Measurements from ENCODE around the gene RECQL. TPM values are rescaled to one million over a fixed set of nuclear protein-coding genes. Genes with fewer than 3 reads are reported as not detected.
A peak's percentile ranks its signal among the peaks of the same experiment; 100 is the strongest.

The RECQL gene
- total and polyA plus RNA-seq, 9 of the 15 experiments (the other 6 are each of a cell fraction or from before 2014, with no cell fraction given), result 22.2 to 44.7 (median 28.5) TPM

DNA sequence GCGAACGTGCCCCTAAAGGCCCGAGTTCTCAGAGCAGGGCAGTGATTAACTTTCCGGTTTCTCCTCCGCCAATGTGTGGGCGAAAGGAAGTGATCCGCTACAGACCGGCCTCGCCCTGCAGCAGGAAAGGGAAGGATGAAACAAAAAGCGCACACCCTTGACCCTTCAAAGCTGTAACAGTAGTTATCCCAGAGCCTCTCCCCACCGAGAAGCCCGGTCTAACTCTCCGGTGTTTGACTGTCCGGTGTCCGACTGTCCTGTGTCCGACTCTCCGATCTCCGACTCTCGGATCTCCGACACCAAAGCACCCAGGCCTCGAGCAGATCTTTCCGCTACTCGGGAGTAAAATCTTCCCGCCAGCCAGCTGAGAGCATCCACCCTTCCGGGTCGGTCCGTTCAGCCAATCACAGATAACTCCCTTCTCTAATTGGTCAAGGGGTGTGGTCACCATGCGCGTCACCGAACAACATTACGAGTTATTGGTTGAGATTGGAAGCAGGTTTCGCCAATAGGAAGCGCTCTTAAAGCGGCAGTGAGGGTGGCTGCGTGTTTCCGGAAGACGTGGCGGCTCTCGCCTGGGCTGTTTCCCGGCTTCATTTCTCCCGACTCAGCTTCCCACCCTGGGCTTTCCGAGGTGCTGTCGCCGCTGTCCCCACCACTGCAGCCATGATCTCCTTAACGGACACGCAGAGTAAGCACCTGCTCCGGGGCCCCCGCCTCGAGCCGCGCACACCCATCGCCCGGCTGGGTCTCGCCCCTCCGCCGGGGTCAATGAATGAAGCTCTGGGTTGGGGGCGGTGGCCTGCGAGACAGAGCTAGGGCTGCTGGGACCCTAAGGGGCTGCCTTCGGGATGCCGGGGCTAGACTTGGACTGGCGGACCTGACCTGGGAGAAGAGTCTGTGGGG lies at the start of gene RECQL, which contains the start of gene GOLT1B (continued):
- TF ChIP-seq, protein P1, sequence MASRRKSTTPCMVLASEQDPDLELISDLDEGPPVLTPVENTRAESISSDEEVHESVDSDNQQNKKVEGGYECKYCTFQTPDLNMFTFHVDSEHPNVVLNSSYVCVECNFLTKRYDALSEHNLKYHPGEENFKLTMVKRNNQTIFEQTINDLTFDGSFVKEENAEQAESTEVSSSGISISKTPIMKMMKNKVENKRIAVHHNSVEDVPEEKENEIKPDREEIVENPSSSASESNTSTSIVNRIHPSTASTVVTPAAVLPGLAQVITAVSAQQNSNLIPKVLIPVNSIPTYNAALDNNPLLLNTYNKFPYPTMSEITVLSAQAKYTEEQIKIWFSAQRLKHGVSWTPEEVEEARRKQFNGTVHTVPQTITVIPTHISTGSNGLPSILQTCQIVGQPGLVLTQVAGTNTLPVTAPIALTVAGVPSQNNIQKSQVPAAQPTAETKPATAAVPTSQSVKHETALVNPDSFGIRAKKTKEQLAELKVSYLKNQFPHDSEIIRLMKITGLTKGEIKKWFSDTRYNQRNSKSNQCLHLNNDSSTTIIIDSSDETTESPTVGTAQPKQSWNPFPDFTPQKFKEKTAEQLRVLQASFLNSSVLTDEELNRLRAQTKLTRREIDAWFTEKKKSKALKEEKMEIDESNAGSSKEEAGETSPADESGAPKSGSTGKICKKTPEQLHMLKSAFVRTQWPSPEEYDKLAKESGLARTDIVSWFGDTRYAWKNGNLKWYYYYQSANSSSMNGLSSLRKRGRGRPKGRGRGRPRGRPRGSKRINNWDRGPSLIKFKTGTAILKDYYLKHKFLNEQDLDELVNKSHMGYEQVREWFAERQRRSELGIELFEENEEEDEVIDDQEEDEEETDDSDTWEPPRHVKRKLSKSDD (conservative IDR thresholded peaks at IDR 0.05; ENCODE audit: low read length), result no peak
- TF ChIP-seq GATAD2B (IDR thresholded peaks at IDR 0.05; ENCODE audit: borderline replicate concordance) (0 out of 2 replicates have a peak, but pooled peaks have one; percentile 36), HNRNPUL1 (IDR thresholded peaks at IDR 0.05; ENCODE audit: low read length) (no peak), GABPB1 (CRISPR knock-in tag; IDR thresholded peaks at IDR 0.05) (peak; percentile 71), NR3C1 (CRISPR knock-in tag; IDR thresholded peaks at IDR 0.05) (no peak), L3MBTL2 (IDR thresholded peaks at IDR 0.05) (peak; percentile 94), ETV6 (IDR thresholded peaks at IDR 0.05; ENCODE audit: borderline replicate concordance in 1 of 2, low read depth in 2 of 2, low read length in 1 of 2) (peak in 1 of 2 experiments; percentile 66; a peak in 1 of 4 replicates), ETV6 (CRISPR knock-in tag; IDR thresholded peaks at IDR 0.05; ENCODE audit: borderline replicate concordance) (no peak), NR2C2 (CRISPR knock-in tag; IDR thresholded peaks at IDR 0.05) (no peak), NR2C2 (tag; IDR thresholded peaks at IDR 0.05) (peak; percentile 86), NR2C1 (IDR thresholded peaks at IDR 0.05) (peak; percentile 38; the same call in 1 of the 2 replicates), NR2C1 (tag; IDR thresholded peaks at IDR 0.05) (0 out of 2 replicates have a peak, but pooled peaks have one; percentile 34), EGR1 (conservative IDR thresholded peaks at IDR 0.05) (peak; percentile 83), TBL1XR1 (IDR thresholded peaks at IDR 0.05; ENCODE audit: low read length in 2 of 2) (no peak), ATF7 (IDR thresholded peaks at IDR 0.05) (peak; percentile 70; the same call in 1 of the 2 replicates), SIN3A (IDR thresholded peaks at IDR 0.05; ENCODE audit: borderline replicate concordance in 2 of 2, control insufficient read depth in 1 of 2, low read depth in 2 of 2, low read length in 2 of 2) (peak; percentile 94 to 96; a peak in 3 of 4 replicates), NR1H2 (CRISPR knock-in tag; IDR thresholded peaks at IDR 0.05) (no peak)
- TF ChIP-seq, protein P2, sequence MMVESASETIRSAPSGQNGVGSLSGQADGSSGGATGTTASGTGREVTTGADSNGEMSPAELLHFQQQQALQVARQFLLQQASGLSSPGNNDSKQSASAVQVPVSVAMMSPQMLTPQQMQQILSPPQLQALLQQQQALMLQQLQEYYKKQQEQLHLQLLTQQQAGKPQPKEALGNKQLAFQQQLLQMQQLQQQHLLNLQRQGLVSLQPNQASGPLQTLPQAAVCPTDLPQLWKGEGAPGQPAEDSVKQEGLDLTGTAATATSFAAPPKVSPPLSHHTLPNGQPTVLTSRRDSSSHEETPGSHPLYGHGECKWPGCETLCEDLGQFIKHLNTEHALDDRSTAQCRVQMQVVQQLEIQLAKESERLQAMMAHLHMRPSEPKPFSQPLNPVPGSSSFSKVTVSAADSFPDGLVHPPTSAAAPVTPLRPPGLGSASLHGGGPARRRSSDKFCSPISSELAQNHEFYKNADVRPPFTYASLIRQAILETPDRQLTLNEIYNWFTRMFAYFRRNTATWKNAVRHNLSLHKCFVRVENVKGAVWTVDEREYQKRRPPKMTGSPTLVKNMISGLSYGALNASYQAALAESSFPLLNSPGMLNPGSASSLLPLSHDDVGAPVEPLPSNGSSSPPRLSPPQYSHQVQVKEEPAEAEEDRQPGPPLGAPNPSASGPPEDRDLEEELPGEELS (CRISPR knock-in tag; IDR thresholded peaks at IDR 0.05; ENCODE audit: borderline replicate concordance), result no peak
- TF ChIP-seq, protein P3, sequence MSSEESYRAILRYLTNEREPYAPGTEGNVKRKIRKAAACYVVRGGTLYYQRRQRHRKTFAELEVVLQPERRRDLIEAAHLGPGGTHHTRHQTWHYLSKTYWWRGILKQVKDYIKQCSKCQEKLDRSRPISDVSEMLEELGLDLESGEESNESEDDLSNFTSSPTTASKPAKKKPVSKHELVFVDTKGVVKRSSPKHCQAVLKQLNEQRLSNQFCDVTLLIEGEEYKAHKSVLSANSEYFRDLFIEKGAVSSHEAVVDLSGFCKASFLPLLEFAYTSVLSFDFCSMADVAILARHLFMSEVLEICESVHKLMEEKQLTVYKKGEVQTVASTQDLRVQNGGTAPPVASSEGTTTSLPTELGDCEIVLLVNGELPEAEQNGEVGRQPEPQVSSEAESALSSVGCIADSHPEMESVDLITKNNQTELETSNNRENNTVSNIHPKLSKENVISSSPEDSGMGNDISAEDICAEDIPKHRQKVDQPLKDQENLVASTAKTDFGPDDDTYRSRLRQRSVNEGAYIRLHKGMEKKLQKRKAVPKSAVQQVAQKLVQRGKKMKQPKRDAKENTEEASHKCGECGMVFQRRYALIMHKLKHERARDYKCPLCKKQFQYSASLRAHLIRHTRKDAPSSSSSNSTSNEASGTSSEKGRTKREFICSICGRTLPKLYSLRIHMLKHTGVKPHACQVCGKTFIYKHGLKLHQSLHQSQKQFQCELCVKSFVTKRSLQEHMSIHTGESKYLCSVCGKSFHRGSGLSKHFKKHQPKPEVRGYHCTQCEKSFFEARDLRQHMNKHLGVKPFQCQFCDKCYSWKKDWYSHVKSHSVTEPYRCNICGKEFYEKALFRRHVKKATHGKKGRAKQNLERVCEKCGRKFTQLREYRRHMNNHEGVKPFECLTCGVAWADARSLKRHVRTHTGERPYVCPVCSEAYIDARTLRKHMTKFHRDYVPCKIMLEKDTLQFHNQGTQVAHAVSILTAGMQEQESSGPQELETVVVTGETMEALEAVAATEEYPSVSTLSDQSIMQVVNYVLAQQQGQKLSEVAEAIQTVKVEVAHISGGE (CRISPR knock-in tag; IDR thresholded peaks at IDR 0.05), result peak in 1 of 3 experiments; percentile 75; a peak in 2 of 6 replicates
